CD4-positive, alpha-beta T cell treated with Interferon gamma for 1 hour (primary cell): Measurements from ENCODE around the gene SLC25A46.
"Not testable (repeated sequence)": the region's sequence is repeated elsewhere in the genome, so short reads cannot be mapped to it uniquely, and the experiment has no call there.

Experiments used
- DNase-seq: peaks from one replicate; pipeline ENCODE4 v3.0.0-alpha.2; 2020

The SLC25A46 gene

GRCh38 chr5:110738812-110739651 is at the start of gene SLC25A46:
SLC25A46 (plus strand) TSS chr5:110739007; CDS start chr5:110739120, 113 bp downstream.
- DNase-seq, result peak; percentile 87

GRCh38 chr5:110690587-110690986 is 48.2 kb upstream of the SLC25A46 start:
- not testable (repeated sequence) for DNase-seq

- not testable (repeated sequence) for DNase-seq
These were observed 46.1 kb upstream of the SLC25A46 start for GRCh38 chr5:110692669-110693068.

- no peak for DNase-seq
These were observed 36.5 kb upstream of the SLC25A46 start for GRCh38 chr5:110702300-110702699.

- no peak for DNase-seq
These were observed 36.1 kb upstream of the SLC25A46 start for GRCh38 chr5:110702704-110703103.

- no peak for DNase-seq
These were observed 35.3 kb upstream of the SLC25A46 start for GRCh38 chr5:110703481-110703880.

GRCh38 chr5:110705349-110705748 is 33.5 kb upstream of the SLC25A46 start:
- DNase-seq, result no peak

- DNase-seq, result no peak
These were observed 31.5 kb upstream of the SLC25A46 start for GRCh38 chr5:110707260-110707844.

- DNase-seq, result no peak
These were observed 22.3 kb upstream of the SLC25A46 start for GRCh38 chr5:110716247-110717245.

GRCh38 chr5:110718311-110718710 is 20.5 kb upstream of the SLC25A46 start:
- no peak for DNase-seq

GRCh38 chr5:110726249-110727024 is 12.4 kb upstream of the SLC25A46 start, which contains the start of gene TMEM232:
TMEM232 (minus strand) TSS chr5:110726671; CDS start chr5:110667352, 59,319 bp downstream.
- peak; percentile 74 for DNase-seq

GRCh38 chr5:110727025-110727314 is 11.8 kb upstream of the SLC25A46 start:
- no peak for DNase-seq

- not testable (repeated sequence) for DNase-seq
These were observed 7.3 kb upstream of the SLC25A46 start for GRCh38 chr5:110731499-110731898.

GRCh38 chr5:110734101-110734500 is 4.7 kb upstream of the SLC25A46 start:
- DNase-seq, result no peak

- DNase-seq, result no peak
These were observed 3.3 kb upstream of the SLC25A46 start for GRCh38 chr5:110735556-110735955.

- DNase-seq, result no peak
These were observed 2.1 kb upstream of the SLC25A46 start for GRCh38 chr5:110736753-110737152.

- no peak for DNase-seq
These were observed 350 bp upstream of the SLC25A46 start for GRCh38 chr5:110738503-110738811.

- DNase-seq, result peak; percentile 10
These were observed 13.3 kb downstream of the SLC25A46 start for GRCh38 chr5:110751902-110752762.

GRCh38 chr5:110752953-110753352 is 14.1 kb downstream of the SLC25A46 start:
- DNase-seq, result no peak

- DNase-seq, result no peak
These were observed 14.8 kb downstream of the SLC25A46 start for GRCh38 chr5:110753600-110753999.

- no peak for DNase-seq
These were observed 15.4 kb downstream of the SLC25A46 start for GRCh38 chr5:110754181-110754580.
